Tibial nerve (tissue), 4 donors: ENCODE results near the gene FAM107B. TPM values are rescaled to one million over a fixed set of nuclear protein-coding genes. Genes with fewer than 3 reads are reported as not detected.

Source experiments
- DNase-seq, 2 donors: peaks; one replicate each; pipeline ENCODE4 v3.0.0-alpha.2; 2019; ENCODE audit warnings: low spot score in 2 of 2
- H3K27ac ChIP-seq, 4 donors: fragments of 200-600 bp; sonication (generic) in 3 of 4; one replicate each; pipeline ENCODE4 v1.5.1; 2017 to 2019; ENCODE audit warnings: mild to moderate bottlenecking in 1 of 4
- H3K27me3 ChIP-seq, 2 donors: fragments of 200-600 bp; sonication (generic) in 1 of 2; one replicate each; pipeline versions ENCODE4 v1.5.1 to v1.6.0; 2017 to 2019
- H3K36me3 ChIP-seq, 3 donors: fragments of 200-600 bp; sonication (generic); one replicate each; pipeline ENCODE4 v1.5.1; 2018 to 2019
- H3K4me1 ChIP-seq, 4 donors: fragments of 200-600 bp; sonication (generic) in 3 of 4; one replicate each; pipeline ENCODE4 v1.5.1; 2017 to 2019
- H3K4me3 ChIP-seq, 4 donors: fragments of 200-600 bp; sonication (generic) in 3 of 4; one replicate each; pipeline ENCODE4 v1.5.1; 2017 to 2019; ENCODE audit warnings: mild to moderate bottlenecking in 1 of 4, moderate library complexity in 1 of 4
- H3K9me3 ChIP-seq, 4 donors: fragments of 200-600 bp; sonication (generic) in 3 of 4; one replicate each; pipeline ENCODE4 v1.5.1; 2017 to 2019
- CTCF ChIP-seq, 5 experiments: fragments of 200-600 bp in 3 of 5; fragments of 450-650 bp in 2 of 5; sonication (generic) in 3 of 5; IDR thresholded peaks; one replicate each; pipeline ENCODE4 v1.5.1; 2016 to 2019; ENCODE audit warnings: antibody characterized with exemption in 5 of 5, mild to moderate bottlenecking in 3 of 5, moderate library complexity in 2 of 5
- EP300 ChIP-seq, 2 donors: sonication (generic); formaldehyde crosslinking; IDR thresholded peaks; one replicate each; pipeline ENCODE4 v1.6.1; 2017; ENCODE audit warnings: antibody characterized with exemption in 2 of 2, mild to moderate bottlenecking in 1 of 2
- POLR2A ChIP-seq, 2 donors: fragments of 450-650 bp; IDR thresholded peaks; one replicate each; pipeline ENCODE4 v1.6.1; 2017; ENCODE audit warnings: antibody characterized with exemption in 2 of 2, mild to moderate bottlenecking in 2 of 2, moderate library complexity in 2 of 2
- WGBS, 2 donors: methylation state at CpG; one replicate each; pipeline ENCODE4 v1.1.5; 2018; 5-methylcytosine and 5-hydroxymethylcytosine counted together
- total RNA-seq, 4 donors: library from RNA; depleted of rRNA; stranded (reverse); fragments of >200 nt; gene quantifications; one replicate each; pipeline ENCODE4 v1.1.0, GENCODE V29; 2016

FAM107B gene
- total RNA-seq: 10 to 100 TPM in 3 of 4 donors, 1 to 10 TPM in 1; 9.8 to 26.7 (median 16.9) TPM

GRCh38 chr10:14774797-14775196, at the start of gene FAM107B:
TSS of gene FAM107B (minus strand) at chr10:14774897. CDS start at chr10:14774663, 234 bp downstream.
- Histone ChIP-seq H3K27me3 (no peaks in the 10 kb centered on the region), H3K4me1 (peaks cover 0 to 13% (median 0%) of the 10 kb centered on the region in 4 donors), H3K36me3 (no peaks in the 10 kb centered on the region), H3K9me3 (no peaks in the 10 kb centered on the region), H3K27ac (no peak within 1 kb of the TSS), H3K4me3 (no peak within 1 kb of the TSS)
- no peak for TF ChIP-seq EP300 (IDR thresholded peaks at IDR 0.05)
- no peak for TF ChIP-seq POLR2A (IDR thresholded peaks at IDR 0.05)
- no peak for TF ChIP-seq CTCF (IDR thresholded peaks at IDR 0.05)
- WGBS, 2 donors: 92% methylated on average over 8 of the region's 8 CpGs
- no peak for DNase-seq

DNA sequence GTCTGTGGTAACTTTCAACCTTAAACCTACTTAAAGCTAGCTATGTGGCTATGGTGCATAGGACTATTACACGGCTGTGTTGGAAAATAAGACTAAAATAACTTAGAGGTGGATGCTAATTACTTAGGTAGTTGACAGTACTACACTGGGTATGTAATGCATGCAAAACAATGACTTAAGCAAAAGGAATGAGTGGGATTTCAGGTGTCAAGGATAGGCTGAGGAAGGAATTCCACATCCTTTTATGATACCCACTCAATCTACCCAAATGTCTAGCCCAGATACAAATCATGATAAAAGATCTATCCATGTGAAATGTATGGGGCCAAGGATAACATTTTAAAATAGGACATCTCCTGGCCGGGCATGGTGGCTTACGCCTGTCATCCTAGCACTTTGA, 49.3 kb upstream of the FAM107B start:
- no peaks in the 10 kb centered on the region for H3K9me3 ChIP-seq
- TF ChIP-seq CTCF (IDR thresholded peaks at IDR 0.05): no peak
- no peaks in the 10 kb centered on the region for H3K4me1 ChIP-seq
- H3K27ac ChIP-seq: no peak overlapping the region
- no peaks in the 10 kb centered on the region for H3K27me3 ChIP-seq
- 94% methylated on average over 3 of the region's 3 CpGs for WGBS, 2 donors
- no peak for DNase-seq
- H3K36me3 ChIP-seq: no peaks in the 10 kb centered on the region
- H3K4me3 ChIP-seq: no peak overlapping the region

DNA sequence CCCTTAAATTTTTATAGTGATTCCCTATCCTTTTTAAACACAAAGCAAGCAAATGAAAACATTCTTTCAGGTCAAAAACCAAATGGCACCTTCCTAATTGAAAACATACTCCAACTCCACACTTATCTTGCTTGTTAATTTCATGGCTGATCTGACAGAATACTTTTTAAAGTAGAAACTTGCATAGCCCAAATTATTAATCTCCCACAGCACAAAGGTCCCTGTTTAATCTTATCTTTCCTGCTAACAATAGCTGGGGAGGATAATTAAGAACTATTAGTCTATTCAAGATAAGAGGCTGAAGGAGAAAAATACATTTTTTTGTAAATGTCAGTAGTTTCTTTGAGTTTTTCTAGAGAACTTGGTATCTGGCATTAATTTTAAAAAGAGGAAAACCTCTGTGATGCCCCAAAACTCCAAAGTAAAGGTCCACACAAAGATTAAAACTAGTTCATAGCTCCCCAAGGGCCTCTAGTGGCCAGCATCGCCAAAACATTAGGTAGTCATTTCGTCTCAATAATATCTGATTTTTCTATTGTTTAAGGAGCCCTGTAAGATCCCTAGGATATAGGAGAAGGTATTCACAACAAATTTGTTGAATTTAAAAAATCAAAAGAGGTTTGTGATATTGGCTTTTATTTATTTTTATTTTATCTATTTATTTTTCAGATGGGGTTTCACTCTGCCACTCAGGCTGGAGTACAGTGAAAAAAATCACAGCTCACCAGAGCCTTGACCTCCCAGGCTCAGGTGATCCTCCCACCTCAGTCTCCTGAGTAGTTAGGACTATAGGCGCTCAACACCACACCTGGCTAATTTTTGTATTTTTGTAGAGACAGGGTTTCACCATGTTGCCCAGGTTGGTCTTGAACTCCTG, 48.4 kb upstream of the FAM107B start:
- no peaks in the 10 kb centered on the region for H3K36me3 ChIP-seq
- H3K4me3 ChIP-seq: no peak overlapping the region
- TF ChIP-seq POLR2A (IDR thresholded peaks at IDR 0.05) (no peak), CTCF (IDR thresholded peaks at IDR 0.05) (peak; percentile 37 to 58 (median 51)), EP300 (IDR thresholded peaks at IDR 0.05) (no peak)
- no peaks in the 10 kb centered on the region for H3K9me3 ChIP-seq
- 31 to 32% methylated on average over 3 of the region's 3 CpGs for WGBS, 2 donors
- peak in 1 of 2 donors; percentile 25 for DNase-seq
- H3K27ac ChIP-seq: no peak overlapping the region
- H3K27me3 ChIP-seq: no peaks in the 10 kb centered on the region
- H3K4me1 ChIP-seq: no peaks in the 10 kb centered on the region

DNA sequence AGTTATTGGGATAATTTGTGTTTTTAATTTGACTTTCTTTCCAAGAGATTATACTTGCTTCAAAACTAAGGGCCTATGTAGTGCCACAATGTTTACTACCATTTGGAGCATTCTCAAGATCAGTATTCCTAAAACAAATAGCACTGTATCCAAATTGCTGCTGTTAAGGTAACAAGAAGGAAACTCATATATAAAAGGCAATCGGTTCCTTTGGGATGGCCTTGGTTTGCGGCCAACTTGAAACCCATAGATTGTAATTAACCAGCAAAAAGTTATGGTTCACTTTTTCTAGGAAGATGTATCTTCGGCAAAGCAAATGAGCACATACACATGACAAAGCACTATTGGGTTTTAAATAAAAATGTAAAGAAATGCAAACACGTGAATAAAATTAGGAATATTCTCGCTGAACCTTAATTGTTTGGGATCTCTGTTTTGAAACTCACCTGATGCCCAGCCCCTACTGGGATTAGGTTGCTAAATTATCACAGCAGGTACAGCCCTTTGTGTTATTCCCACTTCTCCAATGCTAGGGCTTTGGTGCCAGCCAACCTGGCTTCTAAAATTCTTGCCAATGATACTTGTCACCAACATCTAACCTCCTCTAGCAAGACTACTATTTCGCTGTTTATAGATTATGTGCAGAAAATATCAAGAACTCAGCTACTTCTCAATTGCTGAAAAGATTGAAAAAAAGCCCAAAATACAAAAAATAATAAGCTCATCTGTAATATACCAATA, 47.1 kb upstream of the FAM107B start:
- Histone ChIP-seq H3K4me1 (no peaks in the 10 kb centered on the region), H3K27me3 (no peaks in the 10 kb centered on the region), H3K27ac (no peak overlapping the region), H3K4me3 (no peak overlapping the region), H3K36me3 (no peaks in the 10 kb centered on the region), H3K9me3 (no peaks in the 10 kb centered on the region)
- no peak for DNase-seq
- no peak for TF ChIP-seq POLR2A (IDR thresholded peaks at IDR 0.05)
- no peak for TF ChIP-seq CTCF (IDR thresholded peaks at IDR 0.05)
- TF ChIP-seq EP300 (IDR thresholded peaks at IDR 0.05): no peak
- 76 to 91% methylated on average over 6 of the region's 6 CpGs for WGBS, 2 donors

- DNase-seq: no peak
- Histone ChIP-seq H3K27me3 (no peaks in the 10 kb centered on the region), H3K27ac (no peak overlapping the region), H3K36me3 (no peaks in the 10 kb centered on the region), H3K4me3 (no peak overlapping the region), H3K4me1 (no peaks in the 10 kb centered on the region), H3K9me3 (no peaks in the 10 kb centered on the region)
- 89 to 91% methylated on average over 5 of the region's 5 CpGs for WGBS, 2 donors
- TF ChIP-seq POLR2A (IDR thresholded peaks at IDR 0.05): no peak
- TF ChIP-seq EP300 (IDR thresholded peaks at IDR 0.05): no peak
- no peak for TF ChIP-seq CTCF (IDR thresholded peaks at IDR 0.05)
Measured at GRCh38 chr10:14820775-14821154, 46.1 kb upstream of the FAM107B start.
